GM18907 (cell line): ENCODE measurements around the gene DOCK1.

Source experiments
- ATAC-seq: cut with Tn5 transposase; IDR thresholded peaks from one replicate; pipeline ENCODE4 v1.9.1; 2021; ENCODE audit warnings: mild to moderate bottlenecking, moderate library complexity; ENCODE audit not compliant: unreplicated experiment

DOCK1 gene

DNA sequence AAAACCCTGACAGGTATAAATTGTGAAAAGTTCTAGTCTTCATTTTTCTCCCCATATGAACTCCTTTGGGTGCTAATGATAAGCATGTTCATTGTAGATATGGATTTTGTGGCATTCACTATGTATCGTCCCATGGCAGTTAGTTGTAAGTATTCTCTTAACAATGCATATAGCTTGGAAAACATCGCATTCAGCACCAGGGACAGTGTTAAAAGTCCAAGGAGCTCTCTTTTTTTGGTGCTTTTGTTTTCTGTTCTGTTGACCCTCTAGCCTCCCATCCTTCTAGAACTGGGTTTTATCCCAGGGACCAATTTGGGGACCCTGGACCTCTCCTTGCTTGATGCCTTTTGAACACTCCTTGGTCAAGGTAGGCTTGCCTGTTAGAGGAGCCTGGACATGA lies 253.4 kb downstream of the DOCK1 start:
- ATAC-seq: no peak

DNA sequence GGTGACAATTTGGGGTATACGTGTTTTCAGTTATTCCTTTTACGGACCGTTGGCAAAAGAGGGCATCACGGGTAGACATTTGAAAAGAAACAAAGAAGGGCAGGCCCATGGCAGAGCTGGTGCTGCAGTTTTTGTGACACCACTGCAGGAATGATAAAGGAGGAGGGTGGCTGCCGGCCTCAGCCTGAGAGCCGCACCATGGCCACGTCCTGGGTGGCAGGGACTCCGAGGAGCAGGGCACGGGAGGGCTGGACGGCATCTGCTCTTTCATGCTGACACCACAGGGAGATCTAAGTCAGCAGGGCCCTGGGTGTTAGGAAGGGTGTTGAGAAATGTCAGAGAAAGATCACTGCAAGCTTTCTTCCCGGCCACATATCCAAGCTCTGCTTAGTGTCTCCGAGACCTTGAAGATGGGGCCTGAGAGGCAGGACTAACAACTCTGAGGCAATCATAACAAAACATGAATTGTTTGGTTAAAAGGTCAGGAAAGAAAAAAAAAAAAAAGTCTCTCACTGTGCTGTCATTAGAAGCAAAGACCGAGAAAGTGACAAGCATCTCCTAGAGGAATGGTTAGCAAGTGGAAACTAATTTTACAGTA lies 254.5 kb downstream of the DOCK1 start:
- no peak for ATAC-seq

DNA sequence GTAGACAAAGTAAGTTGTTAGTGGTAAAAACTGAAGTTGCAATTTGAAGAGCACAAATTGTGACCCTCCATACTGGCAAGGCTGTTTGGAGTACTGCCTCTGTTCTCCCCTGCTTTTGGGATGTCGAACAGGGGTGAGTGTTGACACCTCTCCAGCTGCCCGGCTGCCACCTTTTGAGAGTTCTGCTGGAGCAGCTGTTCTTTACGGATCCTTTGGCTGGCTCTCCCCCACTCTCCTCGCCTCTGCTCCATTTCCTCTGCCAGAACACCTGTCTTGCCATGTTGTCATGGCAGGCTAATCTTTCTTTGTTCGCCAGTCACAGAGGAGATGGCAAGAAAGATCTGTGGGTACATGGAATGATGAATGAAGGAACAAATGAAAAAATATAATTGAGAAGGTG lies 256.3 kb downstream of the DOCK1 start:
- no peak for ATAC-seq

DNA sequence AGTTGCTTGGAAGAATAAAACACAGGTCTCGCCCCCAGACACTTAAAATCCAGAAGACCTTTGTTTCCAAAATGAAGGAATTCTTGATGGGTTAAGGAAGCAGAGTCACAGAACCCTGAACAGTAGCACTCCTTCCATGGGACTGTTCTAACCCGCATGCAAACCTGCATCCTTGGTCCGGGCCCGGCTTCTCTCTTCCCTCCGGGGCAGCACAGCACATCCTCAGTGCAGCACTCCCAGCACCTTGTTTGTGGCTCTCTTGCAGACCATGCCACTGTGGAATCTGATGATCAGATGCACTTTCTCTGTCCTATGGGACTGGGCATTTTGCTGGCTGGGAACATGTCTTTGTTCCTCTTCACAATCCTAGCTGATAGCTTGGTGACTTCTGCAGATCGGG lies 257.6 kb downstream of the DOCK1 start:
- no peak for ATAC-seq

DNA sequence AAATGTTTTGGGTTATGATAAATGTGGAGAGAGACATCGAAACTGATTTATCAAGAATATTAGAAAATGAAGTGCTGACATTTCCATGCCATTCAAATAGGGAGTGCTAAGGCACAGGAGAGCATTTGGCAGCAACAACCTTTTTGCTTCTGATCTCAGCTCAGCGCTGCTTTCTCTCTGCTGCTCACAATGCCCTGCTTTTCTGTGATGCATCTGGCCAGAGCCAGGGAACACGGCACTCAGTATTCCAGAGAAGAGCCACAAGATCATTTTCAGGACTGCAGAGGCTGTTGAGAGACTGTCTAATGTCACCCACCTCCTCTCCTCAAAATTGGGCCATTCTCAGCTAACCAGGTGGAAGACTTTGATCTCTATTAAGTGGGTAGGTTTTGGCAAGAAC lies 263.0 kb downstream of the DOCK1 start:
- ATAC-seq: no peak

DNA sequence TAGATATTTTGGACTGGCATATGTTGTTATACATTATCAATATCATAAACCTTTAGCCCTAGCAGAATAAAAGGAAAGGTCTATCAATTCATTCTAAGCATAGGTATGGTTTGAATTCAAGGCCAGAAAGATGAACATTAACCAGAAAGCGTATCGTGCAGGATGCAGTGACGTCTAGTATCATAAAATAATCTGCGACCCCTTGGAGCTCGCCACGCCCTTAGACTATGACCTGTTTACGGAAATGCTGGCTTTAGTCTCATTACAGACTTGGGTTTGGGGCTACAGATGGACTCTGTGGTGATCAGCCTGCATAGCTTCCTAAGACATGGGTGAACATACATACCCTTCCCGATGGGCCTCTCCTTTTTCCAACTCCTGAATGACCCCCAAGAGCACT lies 269.6 kb downstream of the DOCK1 start:
- ATAC-seq: no peak

DNA sequence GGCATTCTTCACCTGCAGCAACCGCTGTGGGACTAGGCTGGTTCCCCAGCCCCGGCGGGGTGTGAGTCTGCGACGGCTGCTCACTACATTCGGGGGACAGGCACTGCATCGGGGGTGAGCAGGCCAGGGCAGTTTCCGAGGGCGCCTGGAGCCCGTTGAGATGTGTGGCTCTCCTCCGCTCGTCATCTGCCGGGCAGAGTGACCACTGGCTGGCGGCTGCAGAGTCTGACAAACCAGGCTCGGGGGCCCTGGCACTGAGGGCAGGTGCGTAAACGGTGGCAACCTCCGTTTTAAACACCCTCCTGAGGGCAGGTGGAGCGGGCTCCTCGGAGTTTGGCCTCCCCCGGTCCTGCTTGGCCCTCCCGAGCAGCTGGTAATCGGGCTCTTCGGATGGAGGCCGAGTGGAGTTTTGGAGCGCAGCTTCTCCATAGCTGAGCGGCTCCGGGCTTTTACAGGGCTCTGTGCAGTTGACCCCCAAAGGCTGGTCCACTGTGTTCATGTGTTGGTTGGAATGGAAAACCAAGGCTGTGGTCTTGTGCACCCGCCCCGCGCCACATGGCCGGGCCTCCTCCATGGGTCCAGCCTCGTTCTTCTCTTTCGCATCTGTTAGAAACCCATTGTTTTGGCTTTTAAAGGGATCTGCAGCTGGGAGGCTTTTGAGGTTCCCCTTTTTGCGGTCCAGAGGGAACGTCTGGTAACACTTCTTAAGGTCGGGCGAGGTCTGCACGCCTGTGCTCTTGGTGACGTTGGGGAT lies 270.3 kb downstream of the DOCK1 start:
- no peak for ATAC-seq

DNA sequence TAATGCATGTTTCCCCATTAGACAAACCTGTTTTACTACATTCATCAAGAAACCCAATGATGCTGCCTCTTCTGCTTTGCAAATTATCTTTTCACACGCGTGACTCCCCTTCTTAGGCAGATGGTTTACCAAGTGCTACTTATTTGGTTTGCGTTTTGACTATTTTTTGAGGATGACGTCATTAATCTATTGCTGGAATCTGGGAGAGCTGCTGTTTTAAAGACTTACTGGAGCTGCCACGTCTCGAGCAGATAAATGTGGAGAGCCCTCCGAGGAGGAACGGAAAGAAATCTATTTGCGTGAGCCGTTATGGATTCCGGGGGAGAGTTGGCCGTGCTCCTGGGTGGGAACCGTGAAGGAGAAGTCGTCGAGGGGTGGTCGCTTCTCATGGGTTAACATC lies 271.4 kb downstream of the DOCK1 start:
- ATAC-seq: no peak

DNA sequence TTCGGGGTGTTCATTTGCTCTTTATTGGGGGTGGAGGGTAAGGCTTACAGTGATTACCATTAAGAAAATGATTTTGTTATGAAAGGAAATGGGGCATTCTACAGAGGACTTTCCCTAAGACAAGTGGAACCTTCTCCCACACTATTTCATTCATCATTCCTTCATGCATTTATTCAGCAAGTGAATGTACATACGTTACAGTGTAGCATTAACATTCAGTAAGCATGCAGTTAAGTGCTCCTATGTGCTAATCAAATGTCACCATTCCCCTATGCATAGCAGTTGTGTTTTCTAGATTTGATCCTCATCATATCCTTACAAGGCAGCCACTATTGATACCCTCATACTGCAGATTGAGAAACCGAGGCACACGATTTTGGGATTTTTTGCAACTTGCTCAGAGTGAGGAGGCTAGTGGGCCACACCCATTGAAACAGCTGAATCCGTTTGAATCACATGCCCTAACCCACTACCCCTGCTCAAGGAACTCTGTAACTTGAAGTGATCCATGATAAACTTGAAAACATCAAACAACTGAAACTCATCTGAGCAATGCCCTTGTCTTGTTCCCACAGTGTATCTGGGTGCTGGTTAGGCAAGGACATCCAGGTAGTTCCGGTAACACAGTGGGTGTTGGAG lies 274.5 kb downstream of the DOCK1 start:
- ATAC-seq: no peak

DNA sequence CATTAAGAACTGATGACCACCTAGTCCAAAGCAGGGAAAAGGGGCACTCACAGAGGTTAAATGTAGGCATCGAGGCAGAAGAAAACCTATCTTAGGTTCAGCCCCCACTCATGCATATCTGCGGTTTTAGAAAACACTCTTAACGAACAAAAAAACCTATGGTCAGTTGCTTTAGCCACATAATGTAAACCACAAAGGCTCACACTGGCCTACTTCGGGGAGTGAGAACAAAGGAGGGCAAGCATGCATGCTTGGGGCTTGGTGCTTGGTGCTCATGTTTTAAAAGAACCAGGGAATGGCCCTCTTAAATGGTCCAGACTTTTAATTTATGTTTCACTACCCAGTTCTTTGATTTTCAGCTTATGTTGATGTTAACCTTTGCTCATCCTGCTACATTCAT lies 276.9 kb downstream of the DOCK1 start:
- ATAC-seq: no peak

DNA sequence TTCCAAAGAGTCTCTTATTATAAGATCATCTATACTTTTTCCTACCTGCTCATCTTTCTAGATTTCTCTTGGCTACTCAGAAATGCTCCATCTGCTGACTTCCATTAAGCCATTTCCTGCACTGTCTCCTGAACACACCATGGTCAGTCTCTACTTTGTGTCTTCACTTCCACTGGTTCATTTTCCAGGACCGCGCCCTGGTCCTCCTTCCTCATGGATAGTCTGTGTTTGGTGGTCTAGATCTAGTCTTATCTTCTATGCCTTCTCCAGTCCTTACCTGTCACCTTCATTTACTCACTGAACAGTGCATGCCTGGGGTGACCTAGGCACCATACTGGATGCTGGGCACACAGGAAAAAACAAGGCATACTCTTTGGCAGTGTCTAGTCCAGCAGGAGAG lies 279.4 kb downstream of the DOCK1 start:
- ATAC-seq: no peak

DNA sequence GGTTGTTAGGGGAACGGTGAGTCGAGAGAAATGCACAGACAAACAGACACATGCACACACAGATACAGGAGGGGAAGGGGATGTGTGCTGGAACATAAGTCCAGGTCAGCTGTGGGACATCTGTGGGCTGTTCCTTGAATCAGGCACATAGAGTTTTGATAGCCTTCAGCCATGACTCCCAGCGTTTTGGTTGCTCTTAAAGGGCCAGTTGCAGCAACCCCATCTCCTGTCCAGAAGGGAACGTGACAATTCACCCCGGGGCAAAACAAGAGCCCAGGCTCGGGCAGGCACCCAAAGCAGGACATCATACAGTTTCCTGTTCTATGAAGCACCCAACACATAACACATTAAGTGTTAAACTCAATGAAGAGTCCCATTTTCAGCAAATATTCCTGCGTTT lies 281.6 kb downstream of the DOCK1 start:
- ATAC-seq: no peak

DNA sequence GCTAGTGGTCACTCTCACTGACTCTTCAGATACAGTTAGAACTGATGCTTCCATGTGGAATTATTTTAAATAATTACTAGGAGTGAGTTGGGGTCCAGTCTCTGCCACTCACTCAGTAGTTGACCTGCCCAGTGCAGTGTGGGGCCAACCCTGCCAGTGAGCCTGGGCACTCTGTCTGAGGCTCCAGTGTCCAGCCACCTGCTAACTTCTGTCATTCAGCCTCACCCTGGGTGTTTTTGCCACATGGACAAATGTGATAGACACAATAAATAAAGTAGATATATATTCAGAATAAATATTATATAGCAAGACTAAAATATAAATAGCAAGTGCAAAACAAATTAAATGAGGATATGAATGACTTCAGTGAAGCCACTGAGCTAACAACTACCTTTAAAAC lies 284.0 kb downstream of the DOCK1 start:
- no peak for ATAC-seq

DNA sequence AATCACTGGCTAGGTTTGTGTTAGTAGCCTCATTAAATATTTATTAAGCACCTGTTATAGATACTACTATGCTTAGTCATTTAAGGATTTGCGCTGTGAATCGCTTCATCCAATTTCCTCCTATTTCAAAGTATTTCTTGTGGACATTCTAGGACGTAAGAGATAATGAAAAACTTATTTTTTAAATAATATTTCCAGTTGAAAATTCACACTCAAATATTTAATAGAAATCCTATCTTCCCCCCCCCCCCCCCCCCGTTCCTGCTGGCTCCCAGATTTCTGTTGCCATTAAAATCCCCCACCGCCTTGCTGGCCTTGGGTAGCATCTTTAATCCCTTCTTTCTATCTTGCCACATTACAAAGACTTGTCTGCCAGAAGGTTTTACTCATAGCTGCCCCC lies 285.2 kb downstream of the DOCK1 start:
- no peak for ATAC-seq

DNA sequence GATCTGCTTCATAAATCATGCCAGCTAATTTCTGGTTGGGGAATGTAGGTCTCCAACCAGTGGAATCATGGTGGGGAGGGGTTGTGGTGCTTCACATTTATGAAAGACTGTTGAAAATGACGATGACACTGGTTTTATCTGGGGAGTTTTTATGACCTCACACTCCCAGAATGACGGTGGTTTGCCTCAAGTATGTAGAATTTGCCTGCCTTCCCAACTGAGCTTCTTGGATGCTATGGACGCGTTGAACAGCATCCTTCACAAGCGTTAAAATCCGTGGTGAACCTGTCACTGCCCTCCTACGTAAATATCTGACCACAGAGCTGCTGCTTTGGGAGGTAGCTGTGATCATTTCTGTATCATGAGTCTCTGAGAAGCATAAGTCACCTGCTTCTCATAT lies 287.9 kb downstream of the DOCK1 start:
- ATAC-seq: no peak

DNA sequence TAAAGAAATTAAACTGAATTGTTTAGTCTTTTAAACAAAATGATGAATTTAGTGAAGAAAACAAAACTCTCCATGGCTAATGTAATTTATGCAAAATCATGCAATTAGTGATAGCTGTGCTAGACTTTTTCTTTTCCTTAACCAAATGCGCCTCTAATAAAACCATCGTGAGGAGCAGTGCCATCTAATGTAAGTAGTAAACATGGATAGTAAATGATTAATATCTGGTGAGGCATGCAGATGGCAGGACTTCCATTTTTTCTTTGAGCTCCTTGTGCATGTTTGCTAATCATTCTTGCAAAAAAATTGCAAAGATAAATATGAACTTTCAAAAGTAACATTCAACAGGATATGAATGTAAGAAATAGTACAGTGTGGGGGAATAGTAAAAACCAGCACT lies 288.9 kb downstream of the DOCK1 start:
- ATAC-seq: no peak

DNA sequence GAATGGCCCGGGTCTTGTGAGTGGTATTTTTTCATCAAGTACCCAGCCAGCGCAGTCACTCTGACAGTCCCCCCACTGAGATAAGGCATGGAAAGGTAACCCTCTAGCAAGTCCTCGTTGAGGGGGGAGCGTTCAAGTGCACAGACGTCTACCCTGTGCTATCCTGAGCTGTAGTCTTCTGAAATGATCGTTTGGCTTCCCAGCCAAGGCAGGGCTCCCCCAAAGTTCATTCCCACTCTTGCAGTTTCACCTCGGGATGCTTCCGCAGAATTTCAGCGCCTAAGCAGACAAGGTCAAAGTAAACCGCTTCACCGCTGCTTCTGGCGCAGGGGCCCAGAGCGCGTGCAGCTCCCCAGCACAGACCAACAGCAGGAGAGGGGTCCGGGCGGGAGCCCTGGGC lies 289.4 kb downstream of the DOCK1 start:
- ATAC-seq: no peak

DNA sequence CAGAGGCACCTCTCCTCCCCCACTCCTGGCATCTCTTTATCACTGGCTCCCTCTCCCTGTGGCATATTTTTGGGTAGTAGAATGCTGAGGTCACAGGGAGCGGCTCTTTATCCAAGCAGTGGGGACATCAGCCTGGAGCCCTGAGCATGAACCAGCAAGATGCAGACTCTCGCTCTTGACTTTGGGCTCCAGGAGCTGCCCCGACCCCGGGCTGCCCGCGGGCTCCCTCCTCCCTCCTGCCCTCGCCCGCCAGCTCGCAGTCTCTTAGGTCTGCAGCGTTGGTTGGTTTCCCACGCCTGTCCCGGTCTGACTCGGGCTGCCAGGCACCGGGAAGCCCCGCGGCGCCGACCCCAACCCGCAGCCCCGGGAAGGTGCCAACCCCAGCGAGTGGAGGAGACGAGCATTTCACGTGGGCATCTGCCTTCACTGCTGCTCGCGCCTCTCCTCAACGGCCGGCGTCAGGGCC lies 289.8 kb downstream of the DOCK1 start:
- no peak for ATAC-seq

DNA sequence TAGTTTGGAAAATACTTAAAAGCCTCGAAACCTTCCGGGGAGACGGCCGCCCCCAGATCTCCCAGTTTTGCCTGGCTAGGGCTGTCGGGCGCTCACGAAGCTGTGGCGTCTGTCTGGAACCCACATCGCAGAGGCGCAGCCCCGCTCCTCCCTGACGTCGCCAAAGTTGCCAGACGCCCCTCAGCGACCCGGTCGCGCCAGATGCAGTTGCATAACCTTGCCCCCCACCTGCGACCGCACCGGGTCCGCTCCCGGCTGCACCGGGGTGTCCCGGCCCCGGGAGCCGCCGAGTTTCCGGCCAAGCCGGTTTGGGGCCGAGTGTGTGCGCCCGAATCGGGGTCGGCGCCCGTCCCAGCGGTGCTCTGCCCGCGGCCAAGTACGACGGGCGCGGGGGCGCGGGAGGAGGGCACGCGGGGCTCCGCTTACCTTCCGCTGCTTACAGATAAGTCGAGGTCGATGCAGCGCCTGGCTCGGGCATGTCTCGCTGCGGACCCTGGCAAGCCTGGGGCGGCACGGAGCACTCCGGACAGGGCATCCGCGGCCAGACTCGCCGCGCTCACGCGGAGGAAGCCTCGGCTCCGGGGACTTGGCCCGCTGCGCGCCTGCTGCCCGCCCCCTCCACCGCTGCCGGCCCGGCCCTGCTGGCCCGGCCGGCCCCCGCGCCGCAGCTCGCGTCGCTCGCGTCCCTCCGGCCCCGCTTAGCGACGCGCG lies 290.5 kb downstream of the DOCK1 start:
- no peak for ATAC-seq

DNA sequence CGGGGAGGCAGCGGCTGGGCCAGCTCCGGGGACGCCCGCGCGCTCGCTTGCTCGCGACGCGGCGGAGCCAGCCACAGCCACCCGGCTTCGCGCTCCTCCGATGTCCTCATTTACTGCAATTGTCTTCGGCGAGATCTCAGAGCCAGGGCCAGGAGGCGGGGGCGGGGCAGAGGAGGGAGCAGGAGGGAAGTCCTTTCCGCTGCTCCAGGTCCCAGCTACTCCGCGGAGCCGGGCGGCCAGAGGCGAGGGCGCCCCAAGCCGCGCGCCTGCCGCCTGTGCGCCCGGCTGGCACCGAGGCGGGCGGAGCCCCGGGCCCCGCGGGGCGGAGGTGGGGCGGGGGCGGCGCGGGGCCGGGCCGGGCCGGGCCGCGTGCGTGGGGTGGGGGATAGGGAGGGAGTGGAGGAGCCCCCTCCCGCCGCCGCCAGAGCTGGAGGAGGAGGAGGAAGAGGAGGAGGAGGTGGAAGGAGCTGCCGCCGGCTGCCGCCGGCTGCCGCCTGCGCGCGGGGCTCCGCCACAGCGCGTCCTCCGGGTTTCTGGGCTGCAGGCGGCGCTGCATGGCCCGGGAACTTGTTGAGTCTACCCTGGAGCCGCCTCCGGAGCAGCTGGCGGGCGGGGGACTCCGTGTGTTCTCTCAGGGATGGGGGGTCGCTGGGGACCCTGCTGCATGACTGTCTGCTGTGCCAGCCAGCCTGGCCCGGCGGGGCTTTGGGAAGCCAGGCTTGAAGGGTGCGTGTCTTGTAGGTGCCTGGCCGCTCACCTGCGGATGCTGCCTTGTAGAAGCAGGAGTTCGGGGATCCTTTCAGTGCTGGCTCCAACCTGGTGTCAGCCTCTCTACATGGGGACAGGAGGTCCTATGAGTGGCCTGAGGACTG lies 291.3 kb downstream of the DOCK1 start, which contains the start of gene INSYN2A:
INSYN2A (minus strand) TSS at position 310 of the 872 bp plus-strand sequence. CDS start 20,196 bp downstream, outside the sequence.
- ATAC-seq: no peak

DNA sequence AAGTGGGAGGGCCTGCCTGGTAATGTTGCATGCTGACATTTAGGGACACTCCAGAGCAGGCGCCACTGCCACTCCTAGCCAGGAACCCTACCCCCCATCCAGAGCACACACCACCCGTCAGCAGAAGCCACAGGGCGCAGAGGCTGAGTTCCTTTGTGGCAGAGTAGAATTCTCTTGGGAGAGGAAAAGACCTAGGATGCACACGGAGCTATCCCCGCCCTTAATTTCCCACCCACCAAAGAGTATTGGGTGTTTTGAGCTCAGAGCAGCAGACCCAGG lies 291.9 kb downstream of the DOCK1 start:
- no peak for ATAC-seq
